Suprapubic skin (tissue), 4 donors: Measurements from ENCODE around the gene PPM1A. TPM values are rescaled to one million over a fixed set of nuclear protein-coding genes. Genes with fewer than 3 reads are reported as not detected.

Source experiments
- DNase-seq, 2 donors: peaks; one replicate each; pipeline ENCODE4 v3.0.0-alpha.2; 2019; ENCODE audit warnings: low spot score in 2 of 2
- H3K27ac ChIP-seq: fragments of 200-600 bp; sonication (generic); one replicate; pipeline ENCODE4 v1.5.1; 2019
- H3K27me3 ChIP-seq: fragments of 200-600 bp; sonication (generic); one replicate; pipeline ENCODE4 v1.5.1; 2019
- H3K36me3 ChIP-seq: fragments of 200-600 bp; sonication (generic); one replicate; pipeline ENCODE4 v1.5.1; 2019
- H3K4me1 ChIP-seq: fragments of 200-600 bp; sonication (generic); one replicate; pipeline ENCODE4 v1.5.1; 2019
- H3K4me3 ChIP-seq: fragments of 200-600 bp; sonication (generic); one replicate; pipeline ENCODE4 v1.5.1; 2019; ENCODE audit warnings: mild to moderate bottlenecking
- H3K9me3 ChIP-seq: fragments of 200-600 bp; sonication (generic); one replicate; pipeline ENCODE4 v1.5.1; 2019
- CTCF ChIP-seq, 2 donors: fragments of 200-600 bp in 1 of 2; fragments of 450-650 bp in 1 of 2; sonication (generic) in 1 of 2; IDR thresholded peaks; one replicate each; pipeline ENCODE4 v1.5.1; 2016 to 2019; ENCODE audit warnings: antibody characterized with exemption in 2 of 2, mild to moderate bottlenecking in 1 of 2, moderate library complexity in 1 of 2
- EP300 ChIP-seq: sonication (generic); formaldehyde crosslinking; IDR thresholded peaks from one replicate; pipeline ENCODE4 v1.6.1; 2017; ENCODE audit warnings: antibody characterized with exemption
- POLR2A ChIP-seq, 2 donors: fragments of 450-650 bp; IDR thresholded peaks; one replicate each; pipeline ENCODE4 v1.6.1; 2017; ENCODE audit warnings: antibody characterized with exemption in 2 of 2, mild to moderate bottlenecking in 2 of 2, moderate library complexity in 2 of 2
- POLR2AphosphoS5 ChIP-seq, 3 donors: sonication (generic); formaldehyde crosslinking; IDR thresholded peaks; one replicate each; pipeline ENCODE4 v1.6.1; 2017; ENCODE audit warnings: antibody characterized with exemption in 3 of 3
- WGBS: methylation state at CpG from one replicate; pipeline ENCODE4 v1.1.5; 2018; 5-methylcytosine and 5-hydroxymethylcytosine counted together
- total RNA-seq, 4 donors: library from RNA; depleted of rRNA; stranded (reverse); fragments of >200 nt; gene quantifications; one replicate each; pipeline ENCODE4 v1.1.0, GENCODE V29; 2016

The PPM1A gene
- total RNA-seq, 4 donors from 2014 or later: 29.7 to 58.4 (median 43.5) TPM

DNA sequence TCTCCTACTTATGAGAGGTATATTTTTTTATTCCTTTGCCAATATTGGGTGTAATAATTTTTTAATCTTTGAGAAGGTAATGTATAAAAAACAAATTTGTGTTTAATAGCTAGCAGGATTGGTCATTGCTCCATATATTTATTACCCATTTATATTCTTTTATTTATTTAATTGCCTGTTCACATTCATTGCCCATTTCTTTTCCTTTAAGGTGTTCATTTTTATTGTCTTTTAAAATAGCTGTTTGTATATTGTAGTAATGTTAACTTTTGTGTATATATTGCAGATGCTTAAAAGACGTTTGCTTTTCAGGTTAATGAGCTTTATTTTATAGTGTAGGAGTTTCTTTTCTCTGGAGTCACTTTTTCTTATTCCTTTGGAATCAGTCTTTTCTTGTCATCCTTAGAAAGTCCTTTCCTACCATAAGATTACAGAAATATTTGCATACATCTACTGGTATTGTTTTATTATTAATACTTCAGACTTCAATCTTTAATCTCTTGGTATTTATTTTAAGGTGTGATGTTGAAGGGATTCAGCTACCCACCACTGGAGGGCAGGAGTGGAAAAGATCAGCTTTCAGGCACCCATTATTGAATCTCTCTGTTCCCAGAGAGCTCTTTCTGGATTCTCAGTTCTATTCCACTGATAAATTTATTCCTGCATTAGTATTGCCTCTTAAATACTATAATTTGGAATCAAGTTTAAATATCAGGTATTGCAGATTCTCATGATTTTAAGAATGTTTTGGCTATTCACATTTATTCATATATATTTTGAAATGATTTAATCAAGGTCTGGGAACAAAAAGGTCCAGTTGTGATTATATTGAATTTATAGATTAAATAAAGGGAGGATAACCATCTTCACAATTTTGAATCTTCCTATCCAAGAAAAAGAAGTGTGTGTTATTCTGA lies 17.3 kb downstream of the PPM1A start:
- H3K36me3 ChIP-seq: peaks cover 3% of the 10 kb centered on the region
- no peak for TF ChIP-seq CTCF (IDR thresholded peaks at IDR 0.05)
- TF ChIP-seq POLR2A (IDR thresholded peaks at IDR 0.05): no peak
- no peak for TF ChIP-seq POLR2AphosphoS5 (IDR thresholded peaks at IDR 0.05)
- no peak for TF ChIP-seq EP300
- DNase-seq: no peak
- H3K27ac ChIP-seq: no peak overlapping the region
- no peaks in the 10 kb centered on the region for H3K4me1 ChIP-seq
- H3K4me3 ChIP-seq: no peak overlapping the region
- no peaks in the 10 kb centered on the region for H3K27me3 ChIP-seq
- WGBS: 91% methylated on average over 1 of the region's 1 CpG
- H3K9me3 ChIP-seq: peaks cover 6% of the 10 kb centered on the region

- TF ChIP-seq CTCF (IDR thresholded peaks at IDR 0.05): no peak
- no peak for TF ChIP-seq EP300
- no peak for TF ChIP-seq POLR2AphosphoS5 (IDR thresholded peaks at IDR 0.05)
- TF ChIP-seq POLR2A (IDR thresholded peaks at IDR 0.05): no peak
- Histone ChIP-seq H3K27ac (no peak overlapping the region), H3K4me1 (peaks cover 31% of the 10 kb centered on the region), H3K9me3 (no peaks in the 10 kb centered on the region), H3K27me3 (no peaks in the 10 kb centered on the region), H3K36me3 (peaks cover 3% of the 10 kb centered on the region), H3K4me3 (no peak overlapping the region)
- WGBS: 86% methylated on average over 2 of the region's 2 CpGs
- no peak for DNase-seq
Measured at GRCh38 chr14:60272177-60272576, 23.2 kb downstream of the PPM1A start.

DNA sequence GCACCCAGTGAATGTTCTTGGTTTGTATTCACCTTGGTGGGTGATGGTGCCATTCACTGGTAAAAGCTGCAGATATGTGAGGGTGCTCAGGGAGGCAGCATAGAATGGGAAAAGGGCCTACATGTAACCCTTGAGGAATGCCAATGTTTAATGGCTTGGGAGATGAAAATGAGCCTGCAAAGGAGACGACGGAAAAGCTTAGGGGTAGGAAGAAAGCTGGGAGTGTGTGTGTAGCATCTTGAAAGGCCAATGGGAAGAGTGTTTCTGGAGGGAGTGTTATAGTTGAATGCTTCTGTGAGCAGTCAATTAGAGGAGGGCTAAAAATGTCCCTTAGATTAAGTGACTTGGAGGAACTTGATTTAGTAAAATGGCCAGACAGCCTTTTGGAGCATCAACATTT lies 24.9 kb downstream of the PPM1A start:
- 96% methylated on average over 2 of the region's 2 CpGs for WGBS
- no peaks in the 10 kb centered on the region for H3K27me3 ChIP-seq
- DNase-seq: no peak
- no peak overlapping the region for H3K27ac ChIP-seq
- H3K36me3 ChIP-seq: peaks cover 3% of the 10 kb centered on the region
- peaks cover 31% of the 10 kb centered on the region for H3K4me1 ChIP-seq
- no peak overlapping the region for H3K4me3 ChIP-seq
- no peaks in the 10 kb centered on the region for H3K9me3 ChIP-seq
- TF ChIP-seq POLR2A (IDR thresholded peaks at IDR 0.05): no peak
- no peak for TF ChIP-seq EP300
- TF ChIP-seq CTCF (IDR thresholded peaks at IDR 0.05): no peak

DNA sequence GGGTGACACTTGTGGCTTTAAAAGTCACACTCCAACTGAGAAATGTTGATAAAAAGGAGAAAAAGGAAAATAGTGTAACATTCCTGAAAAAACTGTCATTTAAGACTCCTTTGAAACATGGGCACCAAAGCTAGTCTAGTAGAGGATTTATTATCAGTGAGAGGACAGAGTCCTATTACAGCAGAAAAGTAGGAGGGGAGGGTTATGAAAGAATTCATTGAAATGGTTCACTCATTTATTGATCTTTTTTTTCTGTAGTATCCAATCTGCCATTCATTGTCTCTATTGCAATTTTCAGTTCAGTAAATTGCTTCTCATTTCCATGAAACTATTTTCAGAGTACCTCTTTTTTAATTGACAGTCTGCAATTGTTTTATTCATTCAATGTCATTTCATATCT lies 25.4 kb downstream of the PPM1A start:
- H3K4me3 ChIP-seq: no peak overlapping the region
- no peak overlapping the region for H3K27ac ChIP-seq
- peaks cover 35% of the 10 kb centered on the region for H3K4me1 ChIP-seq
- no peaks in the 10 kb centered on the region for H3K9me3 ChIP-seq
- no peak for DNase-seq
- H3K27me3 ChIP-seq: no peaks in the 10 kb centered on the region
- H3K36me3 ChIP-seq: peaks cover 3% of the 10 kb centered on the region
- TF ChIP-seq POLR2A (IDR thresholded peaks at IDR 0.05) (no peak), EP300 (no peak), POLR2AphosphoS5 (IDR thresholded peaks at IDR 0.05) (no peak), CTCF (IDR thresholded peaks at IDR 0.05) (no peak)

DNA sequence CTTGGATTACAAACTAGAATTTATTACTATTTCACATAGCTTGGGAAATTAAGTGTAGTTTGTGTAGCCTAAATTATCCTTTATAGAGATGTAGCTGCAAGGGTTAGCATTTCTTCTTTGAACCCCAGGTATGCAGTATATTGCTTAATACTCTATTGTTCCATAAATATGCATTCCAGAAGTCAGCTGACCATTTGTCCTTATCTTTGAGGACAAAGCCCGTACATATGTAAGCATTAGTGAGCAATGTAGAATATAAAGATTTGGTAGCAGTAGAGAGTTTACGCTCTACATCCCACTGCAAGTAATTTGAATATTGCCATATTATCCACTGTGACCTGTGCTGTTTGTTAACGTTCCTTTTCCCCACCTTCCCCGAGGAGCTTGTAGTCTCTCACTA lies 26.9 kb downstream of the PPM1A start:
- Histone ChIP-seq H3K27ac (no peak overlapping the region), H3K27me3 (no peaks in the 10 kb centered on the region), H3K9me3 (no peaks in the 10 kb centered on the region), H3K4me1 (peaks cover 37% of the 10 kb centered on the region), H3K36me3 (peaks cover 3% of the 10 kb centered on the region), H3K4me3 (no peak overlapping the region)
- TF ChIP-seq POLR2AphosphoS5 (IDR thresholded peaks at IDR 0.05): no peak
- TF ChIP-seq POLR2A (IDR thresholded peaks at IDR 0.05): no peak
- TF ChIP-seq EP300: no peak
- TF ChIP-seq CTCF (IDR thresholded peaks at IDR 0.05): no peak
- 64% methylated on average over 4 of the region's 4 CpGs for WGBS
- no peak for DNase-seq
